Stimulated activated CD4-positive, alpha-beta T cell treated with anti-CD3 and anti-CD28 coated beads, Interleukin-1b, Interleukin-23, amount 100 ng/mL, for 1 hour (primary cell): ENCODE results near the gene DALRD3.
A peak's percentile ranks its signal among the peaks of the same experiment; 100 is the strongest.

ENCODE experiments used
- DNase-seq, 2 donors: peaks; one replicate each; pipeline ENCODE4 v3.0.0-alpha.2; 2020; ENCODE audit warnings: low read depth in 2 of 2

DALRD3 gene

DNA sequence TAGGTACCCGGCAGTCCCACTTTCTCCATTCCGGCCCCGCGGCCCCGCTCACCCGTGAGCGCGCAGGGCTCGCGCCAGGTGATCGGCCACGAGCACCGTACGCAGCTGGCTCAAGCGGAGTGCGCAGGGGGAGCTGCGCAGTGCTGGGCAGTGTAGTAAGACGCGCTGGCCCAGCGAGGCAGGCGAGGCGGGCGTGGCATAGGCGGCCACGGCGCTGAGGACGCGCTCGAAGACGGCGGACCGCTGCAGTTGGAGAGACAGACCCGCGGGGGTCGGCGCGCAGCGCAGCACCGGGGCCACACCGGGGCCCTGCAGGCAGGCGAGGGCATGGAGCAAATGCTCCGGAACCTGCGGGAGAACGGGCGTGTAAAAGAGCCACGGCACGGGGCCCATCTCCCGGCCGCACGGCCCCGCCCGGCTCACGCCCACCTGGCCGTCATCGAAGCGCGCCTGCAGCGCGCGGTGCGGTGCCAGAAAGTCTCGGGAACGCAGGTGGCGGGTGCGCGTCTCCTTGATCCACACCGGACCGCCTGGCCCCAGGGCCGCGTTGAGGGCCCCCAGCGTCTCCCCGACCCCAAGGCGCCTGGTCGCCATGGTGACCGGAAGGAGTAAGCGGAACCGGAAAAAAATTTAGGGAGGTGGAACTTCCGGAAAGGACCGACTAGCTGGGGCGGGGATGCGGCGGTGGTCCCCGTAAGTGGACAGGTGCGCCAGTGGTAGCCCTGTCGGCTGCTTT is at the start of gene DALRD3:
TSS of gene DALRD3 (minus strand) at position 610 of the 736 bp plus-strand sequence. CDS start at position 594, 16 bp downstream.
- no peak for DNase-seq

DNA sequence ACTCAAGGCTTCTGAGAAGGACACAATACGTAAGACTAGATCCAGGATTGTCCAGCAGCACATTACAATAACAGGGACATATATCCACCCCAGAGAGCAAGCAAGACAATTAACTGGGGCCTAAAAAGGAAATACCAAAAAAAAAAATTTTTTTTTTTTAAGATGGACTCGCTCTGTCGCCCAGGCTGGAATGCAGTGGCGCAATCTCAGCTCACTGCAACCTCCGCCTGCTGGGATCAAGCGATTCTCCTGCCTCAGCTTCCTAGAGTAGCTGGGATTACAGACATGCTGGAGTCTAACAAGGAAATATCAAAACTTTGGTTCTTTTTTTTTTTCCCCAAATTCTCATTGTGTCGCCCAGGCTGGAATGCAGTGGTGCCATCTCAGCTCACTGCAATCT is 39.6 kb upstream of the DALRD3 start:
- no peak for DNase-seq

- DNase-seq, result no peak
These were observed 38.9 kb upstream of the DALRD3 start for GRCh38 chr3:49057268-49057667.

GRCh38 chr3:49054344-49054862 is 36.0 kb upstream of the DALRD3 start:
- no peak for DNase-seq

- no peak for DNase-seq
These were observed 35.2 kb upstream of the DALRD3 start for GRCh38 chr3:49053543-49053942.

DNA sequence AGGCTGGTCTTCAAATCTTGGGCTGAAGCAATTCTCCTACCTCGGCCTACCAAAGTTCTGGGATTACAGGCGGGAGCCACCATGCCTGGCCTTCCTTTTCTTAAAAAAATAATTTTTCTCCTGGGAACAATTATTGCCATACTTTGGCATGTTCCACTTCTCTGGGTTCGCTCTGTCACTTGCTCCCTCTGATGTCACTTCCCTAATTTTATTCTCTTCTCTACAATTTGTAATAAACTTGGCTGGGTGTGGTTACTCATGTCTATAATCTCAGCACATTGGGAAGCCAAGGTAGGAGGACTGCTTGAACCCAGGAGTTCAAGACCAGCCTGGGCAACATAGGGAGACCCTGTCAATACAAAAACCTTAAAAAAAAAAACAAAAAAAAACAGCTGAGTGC is 16.9 kb upstream of the DALRD3 start:
- DNase-seq, result no peak

DNA sequence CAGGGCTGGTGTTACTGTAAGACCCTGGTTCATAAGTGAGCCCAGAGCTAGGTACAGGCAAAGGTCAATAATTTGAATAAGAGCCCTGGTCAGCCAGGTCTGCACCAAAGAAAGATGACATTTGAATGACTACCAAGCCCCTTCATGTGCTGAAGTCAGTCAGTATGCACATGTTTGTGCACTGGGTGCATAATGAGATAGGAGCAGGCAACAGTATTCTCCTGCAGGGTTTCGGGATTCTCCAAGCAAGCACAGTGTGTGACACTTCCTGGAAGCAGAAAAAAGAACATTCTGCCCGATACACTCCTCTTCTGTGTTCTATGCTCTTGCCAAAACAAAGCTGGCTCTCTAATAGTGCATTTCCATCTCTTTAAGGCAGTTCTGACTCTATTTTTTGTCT is 16.3 kb upstream of the DALRD3 start:
- no peak for DNase-seq

DNA sequence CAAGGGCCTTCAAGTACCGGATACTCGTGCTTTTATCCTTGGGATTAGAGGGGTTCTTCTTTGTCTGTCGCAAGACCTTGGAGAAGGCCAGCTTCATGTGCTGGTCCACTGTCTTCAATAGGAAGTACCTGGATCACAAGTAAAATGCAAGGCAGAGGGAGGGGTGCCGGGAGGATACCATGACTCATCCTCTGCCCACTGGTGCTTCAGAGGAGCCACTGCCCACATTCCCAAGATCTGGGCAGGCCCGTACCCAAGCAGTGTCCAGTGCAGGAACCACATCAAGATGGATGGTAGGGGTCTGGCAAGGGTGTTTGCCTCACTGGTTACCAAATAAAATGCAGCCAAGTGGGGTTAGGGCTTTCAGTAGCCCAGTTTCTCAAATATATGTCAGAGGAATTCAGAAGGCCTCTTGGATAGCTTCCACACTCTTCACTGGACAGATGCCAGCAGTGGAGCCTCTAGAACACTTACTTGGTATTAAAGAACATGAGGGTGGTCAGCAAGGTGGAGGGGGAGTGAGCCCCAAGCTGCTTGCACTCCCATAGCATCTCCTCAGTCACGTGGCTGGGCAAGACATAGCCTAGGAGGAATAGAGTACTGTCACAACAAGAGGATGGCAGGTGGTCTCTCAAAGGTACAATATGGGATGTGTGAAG is 14.4 kb upstream of the DALRD3 start:
- DNase-seq, result no peak

- no peak for DNase-seq
These were observed 11.9 kb upstream of the DALRD3 start for GRCh38 chr3:49030321-49030720.

- no peak for DNase-seq
These were observed 11.1 kb upstream of the DALRD3 start for GRCh38 chr3:49029563-49029884.

DNA sequence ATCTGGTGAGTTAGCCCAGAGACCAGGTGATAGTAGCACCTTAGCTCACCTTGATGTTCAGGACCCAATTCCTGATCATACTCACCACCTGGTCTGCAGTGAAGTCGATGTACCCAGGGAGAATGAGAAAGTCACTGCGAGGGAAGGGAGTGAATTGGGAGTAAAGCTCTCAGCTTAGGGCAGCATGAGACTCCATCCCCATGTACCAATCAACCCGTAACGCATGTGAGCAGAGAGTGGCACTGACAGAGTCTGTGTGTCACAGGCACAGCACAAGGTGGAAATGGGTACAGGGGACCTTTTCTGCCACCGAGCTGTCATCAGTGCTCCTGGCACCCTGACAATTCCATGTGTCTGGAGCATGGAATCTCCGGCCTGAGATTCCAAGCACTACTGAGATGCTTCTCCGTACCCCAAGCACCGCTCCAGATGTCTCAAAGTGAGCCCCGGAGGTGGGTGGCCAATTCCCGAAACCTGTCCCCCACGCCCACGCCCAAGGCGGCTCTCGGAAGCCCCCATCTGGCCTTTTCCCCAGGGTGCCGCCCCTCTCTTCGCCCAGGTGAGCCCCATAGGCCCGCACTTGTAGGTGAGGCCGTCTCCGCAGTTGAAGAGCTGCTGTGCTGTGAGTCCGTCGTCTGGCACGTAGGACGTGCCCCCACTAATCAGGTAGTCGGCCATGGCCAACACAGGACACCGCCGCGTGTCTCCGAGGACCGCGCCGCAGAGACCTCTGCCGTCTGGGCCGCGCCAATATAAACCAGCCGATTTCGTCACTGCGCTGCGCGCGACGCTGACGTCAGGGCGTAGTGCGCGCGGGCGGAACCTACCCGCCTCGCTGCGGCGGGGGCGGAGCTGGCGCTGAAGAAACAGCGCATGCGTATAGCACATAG is 10.5 kb upstream of the DALRD3 start, which contains the start of gene IMPDH2:
TSS of gene IMPDH2 (minus strand) at position 726 of the 890 bp plus-strand sequence. CDS start at position 678, 48 bp downstream.
- DNase-seq, result peak; percentile 84 to 90

DNA sequence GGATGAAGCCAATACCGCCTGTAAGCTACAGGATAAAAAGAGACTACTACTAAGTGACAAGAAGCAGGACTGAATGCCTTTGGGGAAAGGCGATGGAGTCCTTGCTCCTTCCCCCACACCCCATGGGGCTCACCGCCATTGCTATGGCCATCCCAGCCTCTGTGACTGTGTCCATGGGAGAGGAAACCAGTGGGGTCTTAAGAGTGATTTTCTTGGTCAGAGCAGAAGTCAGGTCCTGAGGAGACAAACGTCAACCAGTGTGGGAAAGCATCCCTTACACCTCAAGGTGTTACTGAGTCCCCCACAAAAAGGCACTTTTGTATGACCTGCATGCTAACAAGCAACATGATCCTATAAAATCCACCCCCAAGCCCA is 9.9 kb upstream of the DALRD3 start:
- no peak for DNase-seq

DNA sequence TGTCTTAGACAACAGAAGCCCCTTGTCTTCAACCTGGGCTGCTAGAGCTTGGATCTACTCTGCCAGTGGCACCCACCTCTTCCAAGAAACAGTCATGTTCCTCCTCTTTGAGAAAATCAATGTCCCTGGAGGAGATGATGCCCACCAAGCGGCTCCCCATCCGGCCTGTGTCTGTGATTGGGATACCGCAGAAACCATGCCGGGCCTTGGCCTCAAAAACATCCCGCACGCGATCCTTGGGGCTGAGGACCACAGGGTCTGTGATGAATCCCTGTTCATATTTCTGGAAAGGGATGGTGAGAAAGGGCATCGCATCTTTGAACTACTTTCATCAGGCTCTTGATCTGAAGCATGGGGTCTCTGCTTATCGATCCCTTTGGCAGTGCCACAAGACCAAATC is 9.3 kb upstream of the DALRD3 start:
- DNase-seq, result no peak

GRCh38 chr3:49026536-49026935 is 8.2 kb upstream of the DALRD3 start:
- no peak for DNase-seq

GRCh38 chr3:49025793-49026520 is 7.6 kb upstream of the DALRD3 start:
- no peak for DNase-seq

GRCh38 chr3:49025005-49025792 is 6.8 kb upstream of the DALRD3 start:
- DNase-seq, result no peak

DNA sequence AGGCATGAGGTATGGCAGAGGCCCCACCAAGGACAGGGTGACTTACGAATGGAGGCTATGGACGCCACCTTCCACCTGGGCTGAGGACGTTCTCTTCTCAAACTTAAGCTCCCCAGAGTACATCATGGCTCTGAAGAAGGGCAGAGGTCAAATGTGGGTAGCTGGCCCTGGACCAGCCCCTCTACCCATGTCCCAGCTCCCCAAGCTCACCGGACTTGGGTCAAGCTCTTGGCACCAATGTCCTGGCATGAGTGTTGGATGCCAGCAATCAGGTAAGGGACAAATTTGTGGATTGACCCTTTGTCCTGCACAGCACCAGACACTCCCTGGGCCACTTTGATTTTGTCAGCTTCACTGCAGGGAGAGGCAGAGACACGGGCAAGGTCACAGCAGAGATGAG is 6.1 kb upstream of the DALRD3 start:
- no peak for DNase-seq

- no peak for DNase-seq
These were observed 5.4 kb upstream of the DALRD3 start for GRCh38 chr3:49023775-49024174.

- no peak for DNase-seq
These were observed 4.3 kb upstream of the DALRD3 start for GRCh38 chr3:49022688-49023171.

DNA sequence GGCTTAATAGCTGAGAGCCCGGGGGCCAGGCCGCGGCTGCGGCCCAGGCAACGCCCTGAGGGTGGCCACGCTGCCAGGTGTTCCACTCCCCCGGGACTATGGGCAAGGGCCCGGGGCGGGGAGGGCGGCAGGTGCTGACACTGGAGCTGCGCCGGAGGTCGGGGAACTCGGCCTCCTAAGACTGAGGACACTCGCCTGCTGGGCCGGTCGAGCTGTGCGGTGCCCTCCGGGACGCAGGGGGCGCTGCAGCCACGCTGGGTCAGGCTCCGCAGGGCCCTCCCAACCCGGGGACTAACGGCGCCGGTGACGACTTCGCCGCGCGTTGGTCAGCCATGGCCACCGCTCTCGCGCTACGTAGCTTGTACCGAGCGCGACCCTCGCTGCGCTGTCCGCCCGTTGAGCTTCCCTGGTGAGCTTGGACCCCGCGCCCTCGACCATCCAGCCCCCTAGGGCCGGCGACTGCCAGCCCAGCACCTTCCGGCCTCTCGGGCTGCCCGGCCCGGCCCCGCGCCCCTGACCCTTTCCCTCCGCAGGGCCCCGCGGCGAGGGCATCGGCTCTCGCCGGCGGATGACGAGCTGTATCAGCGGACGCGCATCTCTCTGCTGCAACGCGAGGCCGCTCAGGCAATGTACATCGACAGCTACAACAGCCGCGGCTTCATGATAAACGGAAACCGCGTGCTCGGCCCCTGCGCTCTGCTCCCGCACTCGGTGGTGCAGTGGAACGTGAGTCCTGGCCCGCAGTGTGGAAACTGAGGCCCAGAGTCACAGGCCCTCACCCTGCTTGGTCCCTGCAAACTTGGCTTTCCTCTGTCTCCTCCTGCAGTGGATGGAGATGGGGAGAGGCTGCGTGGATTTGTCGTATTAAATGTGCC is 3.7 kb upstream of the DALRD3 start, which contains the start of gene NDUFAF3:
TSS of gene NDUFAF3 (plus strand) at position 309 of the 875 bp plus-strand sequence. CDS start at position 333, 24 bp downstream.
- DNase-seq, result peak; percentile 77 to 88
